Stimulated activated CD4-positive, alpha-beta T cell treated with anti-CD3 and anti-CD28 coated beads, Interleukin-15, amount 100 ng/mL, for 24 hours (primary cell): ENCODE data around the gene CENPO.
"Not testable (repeated sequence)": the region's sequence is repeated elsewhere in the genome, so short reads cannot be mapped to it uniquely, and the experiment has no call there.

Experiments
- DNase-seq: peaks from one replicate; pipeline ENCODE4 v3.0.0-alpha.2; 2020

Gene CENPO

DNA sequence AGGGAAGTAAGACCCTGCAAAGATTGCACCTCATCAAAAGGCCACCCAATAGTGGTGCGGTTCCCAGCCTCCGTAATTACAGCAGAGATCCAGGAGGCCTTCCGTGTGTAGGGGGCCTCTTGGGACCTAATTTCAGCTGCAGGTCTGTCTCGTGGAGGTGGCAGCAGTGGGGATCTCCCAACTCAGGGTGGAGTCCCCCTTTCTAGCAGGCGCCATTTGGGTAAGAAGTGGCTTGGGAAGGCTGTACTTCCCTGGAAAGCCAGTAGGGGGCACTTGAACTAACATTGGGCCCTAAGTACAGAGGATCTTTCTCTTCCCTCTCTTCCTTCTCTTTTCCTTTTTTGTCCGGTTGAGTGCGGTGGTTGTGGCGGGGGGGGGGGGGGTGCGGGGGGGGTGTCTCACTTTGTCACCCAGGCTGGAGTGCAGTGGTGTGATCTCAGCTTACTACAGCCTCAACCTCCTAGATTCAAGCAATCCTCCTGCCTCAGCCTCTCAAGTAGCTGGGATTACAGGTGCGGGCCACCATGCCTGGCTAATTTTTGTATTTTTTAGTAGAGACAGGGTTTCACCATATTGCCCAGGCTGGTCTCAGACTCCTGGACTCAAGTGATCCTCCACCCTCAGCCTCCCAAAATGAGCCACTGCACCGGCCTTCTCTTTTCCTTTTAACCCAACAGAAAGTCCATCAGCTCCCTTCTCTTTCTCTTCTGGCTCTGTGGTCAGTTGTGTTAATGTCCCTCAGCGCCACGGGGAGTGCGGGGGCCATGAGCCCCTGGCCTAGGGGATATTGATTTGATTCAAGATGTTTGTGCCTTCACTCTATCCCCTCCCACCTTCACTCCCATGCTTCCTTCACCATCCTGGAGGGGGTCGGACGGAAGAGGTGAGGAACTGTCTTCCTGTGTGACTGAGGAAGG lies 32.0 kb downstream of the CENPO start:
- DNase-seq = peak; percentile 59

DNA sequence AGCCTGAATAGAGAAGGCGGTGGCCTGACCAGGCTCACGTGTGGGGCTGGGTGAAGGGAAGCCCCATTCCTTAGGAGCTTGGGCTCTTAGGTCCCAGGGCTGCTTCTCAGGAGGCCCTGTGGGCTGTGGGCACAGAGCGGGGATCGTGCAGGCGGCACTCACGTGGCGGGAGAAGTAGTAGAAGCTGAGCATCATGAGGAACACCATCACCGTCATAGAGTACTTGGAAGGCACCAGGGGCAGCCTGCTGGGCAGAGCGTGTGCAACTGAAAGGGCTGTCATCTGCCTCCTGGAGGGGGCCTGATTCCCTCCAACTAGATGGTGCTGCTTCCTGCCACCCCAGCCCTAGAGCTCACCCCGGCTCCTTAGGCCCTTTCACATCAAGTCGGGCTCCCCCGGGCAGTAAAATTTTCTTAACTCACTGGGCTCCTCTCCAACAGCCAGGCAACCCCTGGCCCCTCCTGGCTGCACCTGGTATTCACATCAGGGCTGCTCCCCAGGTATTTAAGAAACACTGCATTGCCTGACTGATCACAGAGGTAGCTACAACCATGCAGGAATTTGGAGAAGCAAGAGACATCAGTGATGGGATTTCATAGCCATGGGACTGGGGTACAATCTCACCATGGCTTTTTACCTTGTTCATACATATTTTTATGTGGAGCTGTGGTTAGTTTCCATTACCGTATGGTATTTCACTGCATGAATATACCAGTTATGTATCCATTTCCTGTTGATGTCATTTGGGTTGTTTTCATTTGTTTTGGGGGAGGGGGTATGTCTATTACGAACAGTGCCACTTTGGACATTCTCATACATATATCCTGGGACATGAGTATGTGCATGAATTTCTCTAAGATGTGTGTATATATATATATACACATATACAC lies 32.9 kb downstream of the CENPO start:
- no peak for DNase-seq

DNA sequence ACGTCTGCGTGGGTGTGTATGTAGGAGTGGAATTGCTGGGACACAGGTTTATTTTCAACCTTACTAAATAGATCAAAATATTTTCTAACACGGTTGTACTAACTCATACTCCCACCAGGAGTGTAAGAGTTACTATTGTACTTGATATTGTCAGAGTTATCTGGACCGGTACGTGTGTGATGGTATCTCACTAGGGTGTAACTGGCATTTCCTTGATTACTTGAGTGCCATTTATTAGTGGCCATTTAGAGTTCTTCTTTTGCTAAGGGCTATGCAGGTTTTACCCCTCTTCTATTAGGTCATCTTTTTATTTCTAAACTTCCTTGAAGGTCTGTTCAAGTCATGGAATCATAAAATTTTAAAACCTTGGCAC lies 33.5 kb downstream of the CENPO start:
- DNase-seq = no peak

GRCh38 chr2:24827321-24828237 lies 34.4 kb downstream of the CENPO start:
- peak; percentile 79 for DNase-seq

GRCh38 chr2:24828238-24828996 lies 35.2 kb downstream of the CENPO start:
- DNase-seq = no peak

DNA sequence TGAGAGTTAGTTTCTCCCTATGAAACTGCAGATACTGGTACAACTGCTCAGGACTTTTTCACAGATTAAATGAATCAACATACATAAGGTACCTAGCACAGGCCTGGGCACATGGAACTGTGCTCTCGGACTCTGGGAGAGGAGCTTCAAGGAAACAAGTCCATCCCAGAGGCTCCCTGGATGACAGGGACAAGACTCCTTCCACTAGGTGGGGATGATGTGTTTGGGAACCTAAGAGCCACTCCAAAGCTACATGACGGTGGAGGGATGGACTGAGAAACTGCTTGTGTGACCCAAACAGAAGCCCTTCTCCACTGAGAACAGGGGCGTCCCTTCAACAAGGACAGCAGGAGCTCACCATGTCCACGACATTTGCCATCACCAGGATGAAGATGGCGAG lies 37.1 kb downstream of the CENPO start:
- DNase-seq = no peak

GRCh38 chr2:24830786-24831185 lies 37.6 kb downstream of the CENPO start:
- no peak for DNase-seq

DNA sequence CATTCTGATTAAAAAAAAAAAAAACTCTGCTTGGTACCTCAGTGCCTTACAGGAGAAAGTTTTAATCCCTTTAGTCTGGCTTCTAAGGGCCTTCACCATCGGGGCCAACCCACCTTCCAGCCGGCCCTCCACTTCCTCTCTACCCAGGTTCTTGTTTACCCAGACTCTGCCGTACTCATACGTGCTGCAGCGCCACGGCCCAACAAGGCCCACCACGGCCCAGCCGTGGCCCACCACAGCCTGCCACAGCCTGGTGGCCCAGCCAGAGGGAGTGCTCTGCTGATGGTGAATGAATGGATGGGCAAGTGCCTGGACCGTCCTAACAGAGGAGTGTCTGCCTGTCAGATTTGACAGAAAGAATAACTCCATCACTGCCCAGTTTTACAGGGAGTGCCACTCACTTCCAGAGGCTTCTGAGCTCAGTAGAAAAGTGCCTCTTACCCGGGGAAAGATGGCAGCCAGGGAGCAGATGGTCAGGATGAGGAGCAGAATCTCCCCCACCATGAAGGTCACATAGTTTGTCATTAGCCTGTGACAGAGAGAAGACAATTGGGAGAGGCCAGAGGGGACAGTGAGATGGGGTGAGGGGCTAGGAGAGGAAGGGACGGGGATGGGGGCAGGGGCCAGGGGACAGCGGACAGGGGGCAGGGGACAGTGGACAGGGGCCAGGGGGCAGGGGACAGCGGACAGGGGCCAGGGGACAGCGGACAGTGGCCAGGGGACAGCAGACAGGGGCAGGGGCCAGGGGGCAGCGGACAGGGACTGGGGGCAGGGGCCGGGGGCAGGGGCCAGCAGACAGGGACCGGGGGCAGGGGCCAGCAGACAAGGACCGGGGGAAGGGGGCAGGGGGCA lies 38.2 kb downstream of the CENPO start:
- no peak for DNase-seq

DNA sequence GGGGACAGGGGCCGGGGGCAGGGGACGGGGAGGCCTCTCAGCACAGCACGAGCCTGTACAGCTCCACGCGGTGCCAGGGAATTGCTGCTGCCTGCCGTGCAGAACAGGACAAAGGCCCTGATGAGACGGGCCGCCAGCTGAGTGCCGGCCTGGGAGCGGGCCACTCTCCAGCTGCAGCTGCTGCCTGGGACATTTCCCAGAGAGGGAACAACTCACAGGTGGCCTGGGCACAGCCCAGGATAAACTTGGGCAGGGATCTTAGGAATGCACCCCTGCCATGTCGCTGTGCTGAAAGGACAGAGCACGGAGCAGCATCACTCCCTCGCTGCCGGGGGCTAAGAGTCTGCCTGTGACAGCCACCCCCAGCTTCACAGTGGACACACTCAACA lies 38.8 kb downstream of the CENPO start:
- DNase-seq = no peak

DNA sequence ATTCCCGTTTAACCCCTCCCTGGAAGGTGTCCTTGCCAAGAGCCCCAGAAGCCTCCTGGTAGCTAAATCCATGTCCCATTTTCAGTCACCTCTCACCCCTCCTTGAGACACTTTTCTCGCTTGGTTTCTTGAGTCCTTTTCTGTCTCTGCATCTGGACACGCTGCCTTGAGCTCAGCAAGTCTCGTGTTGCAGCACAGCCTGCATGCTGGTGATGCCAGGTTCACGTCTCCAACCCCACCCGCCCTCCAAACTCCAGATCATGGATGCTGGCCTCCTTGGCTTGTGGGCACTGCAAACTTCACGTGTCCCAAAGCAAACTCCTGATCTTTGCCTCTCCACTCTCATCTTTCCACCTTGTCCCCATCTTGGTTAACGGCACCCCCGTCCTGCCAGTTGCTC lies 39.3 kb downstream of the CENPO start:
- DNase-seq = no peak

DNA sequence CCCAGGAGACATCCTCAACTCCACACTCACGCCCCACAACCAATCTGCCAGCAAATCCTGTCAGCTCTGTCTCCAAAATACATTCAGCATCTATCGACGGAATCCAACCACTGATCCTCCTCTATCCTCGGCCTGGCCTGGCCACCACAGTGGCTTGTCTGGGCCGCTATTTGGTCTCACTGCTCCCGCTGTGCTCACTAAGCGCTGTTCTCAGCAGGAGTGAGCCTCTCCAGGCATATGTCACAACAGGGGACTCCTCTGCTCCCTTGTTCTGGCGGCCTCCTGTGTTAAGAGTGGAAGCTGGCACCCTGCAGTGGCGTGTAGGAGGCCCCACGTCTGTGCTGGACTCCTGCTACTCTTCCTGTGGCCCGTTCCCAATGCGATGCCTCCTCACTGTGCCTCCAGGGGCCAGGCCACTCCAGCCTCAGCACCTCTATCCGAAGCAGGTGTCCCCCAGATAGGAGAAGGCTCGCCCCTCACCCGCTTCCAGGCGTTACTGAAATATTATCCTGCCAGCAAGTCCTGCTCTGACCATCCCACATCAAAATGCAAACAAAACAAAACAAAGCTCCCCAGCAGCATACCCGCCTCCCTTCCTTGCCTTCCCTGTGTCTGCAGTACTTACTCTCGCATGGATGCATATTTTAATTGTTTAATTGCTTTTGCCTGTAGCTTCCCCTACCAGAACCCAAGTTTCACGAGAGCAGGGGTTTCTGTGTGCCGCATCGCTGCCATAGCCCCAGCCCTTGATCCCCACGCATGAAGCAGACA lies 39.9 kb downstream of the CENPO start:
- no peak for DNase-seq

DNA sequence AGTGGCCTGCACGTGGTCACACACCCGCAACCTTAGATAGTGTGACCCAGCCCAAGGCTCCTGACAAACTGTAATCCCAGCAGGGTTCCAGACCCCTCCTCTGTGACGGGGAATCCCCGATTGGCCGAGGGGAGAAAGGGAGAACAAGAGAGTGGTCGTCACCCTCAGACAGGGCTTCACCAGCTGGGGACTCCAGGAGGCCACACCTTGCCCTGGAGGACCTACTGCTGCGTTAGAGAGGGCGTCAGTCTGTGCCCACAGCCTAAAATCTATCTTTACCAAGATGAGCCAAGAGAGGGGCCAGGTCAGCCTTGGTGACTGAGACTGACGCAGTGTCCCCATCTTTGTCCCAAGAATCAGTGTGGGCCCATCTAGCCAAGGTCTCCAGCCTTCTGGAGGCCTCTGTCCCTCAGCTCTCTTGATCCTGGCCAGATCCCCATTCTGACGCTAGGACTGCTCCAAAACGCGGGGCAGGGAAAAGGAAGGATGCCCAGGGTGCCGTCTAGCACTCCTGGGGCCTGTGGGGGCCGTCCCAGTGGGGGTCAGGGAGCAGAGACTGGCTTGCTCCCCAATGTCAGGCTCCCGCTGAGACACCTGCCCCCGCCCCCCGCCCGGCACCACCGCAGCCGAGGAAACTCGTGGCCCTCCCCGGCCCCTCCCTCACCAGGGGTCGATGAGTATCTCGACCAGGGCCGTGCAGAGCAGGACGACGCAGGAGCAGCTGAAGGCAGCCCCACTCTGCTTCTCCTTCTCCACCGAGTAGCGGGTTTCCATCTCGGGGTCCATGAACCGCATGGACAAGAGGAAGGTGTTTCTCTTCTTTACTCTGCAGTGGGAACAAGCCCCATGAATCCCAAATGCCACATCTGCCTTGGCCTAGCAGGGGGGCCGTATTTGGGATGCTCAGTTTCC lies 40.9 kb downstream of the CENPO start:
- DNase-seq = no peak

GRCh38 chr2:24834733-24835395 lies 41.6 kb downstream of the CENPO start:
- no peak for DNase-seq

- not testable (repeated sequence) for DNase-seq
Observed at GRCh38 chr2:24835411-24835810, 42.2 kb downstream of the CENPO start.

DNA sequence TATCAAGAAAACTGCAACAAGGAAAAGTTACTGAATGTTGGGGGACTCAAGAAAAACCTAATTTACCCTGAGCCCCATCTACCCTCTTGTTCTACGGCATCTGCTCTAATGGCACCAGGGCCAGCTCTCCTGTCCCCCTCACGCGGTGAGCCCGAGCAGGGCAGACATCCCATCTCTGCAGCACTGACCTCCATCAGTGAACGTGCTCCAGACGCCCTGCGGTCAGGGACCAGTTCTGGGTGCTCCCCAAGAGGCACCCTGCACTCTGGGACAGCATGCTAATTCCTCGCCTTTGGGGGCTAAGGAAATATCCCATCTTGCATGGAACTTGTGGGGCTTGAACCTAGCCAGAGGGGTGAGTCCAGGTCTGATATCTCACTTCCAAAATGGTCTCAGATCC lies 43.0 kb downstream of the CENPO start:
- DNase-seq = no peak

DNA sequence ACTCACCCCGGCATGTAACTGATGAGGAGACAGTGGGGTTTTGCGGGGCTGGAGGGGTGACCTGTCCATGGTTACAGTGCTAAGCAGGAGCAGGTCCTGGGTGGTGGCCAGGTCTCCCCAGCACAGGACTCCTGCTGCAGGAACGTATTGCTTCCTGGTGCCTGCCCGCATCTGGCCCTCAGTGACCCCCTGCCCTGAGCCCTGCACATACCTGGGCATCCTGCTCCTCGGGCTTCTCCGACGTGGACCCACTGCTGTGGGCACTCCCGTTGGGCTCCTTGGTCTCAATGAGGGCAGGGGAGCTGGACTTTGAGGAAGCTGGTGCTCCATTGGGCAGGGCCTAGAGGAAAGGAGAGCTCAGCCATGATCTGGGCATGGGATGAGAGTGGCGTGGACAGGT lies 43.5 kb downstream of the CENPO start:
- DNase-seq = no peak

GRCh38 chr2:24837996-24838513 lies 44.8 kb downstream of the CENPO start:
- DNase-seq = no peak

DNA sequence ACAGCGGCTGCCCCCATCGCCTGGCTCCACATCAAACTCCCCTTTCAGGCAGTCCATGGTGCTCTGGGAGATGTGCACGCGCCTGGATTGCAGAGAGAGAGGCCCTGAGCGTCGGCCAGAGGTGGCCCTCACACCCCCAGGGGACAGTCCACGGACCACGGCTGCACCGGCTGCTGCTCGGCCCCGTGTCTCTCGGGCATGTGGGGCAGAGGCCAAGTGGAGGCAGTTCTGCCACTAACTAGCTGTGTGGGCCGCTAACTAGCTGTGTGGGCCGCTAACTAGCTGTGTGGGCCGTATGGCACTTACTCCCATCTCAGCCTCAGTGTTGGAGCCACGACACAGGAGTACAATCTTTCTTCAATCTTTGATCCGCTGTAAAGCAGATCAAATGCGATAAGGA lies 45.3 kb downstream of the CENPO start:
- DNase-seq = no peak
